GM12865 (cell line): Measurements from ENCODE around the gene BMPER.

Experiments
- DNase-seq: peaks from one replicate; pipeline ENCODE4 v3.0.0; 2010; ENCODE audit warnings: low read depth
- H3K4me3 ChIP-seq: 2 replicates; pipeline ENCODE4 v1.5.1; 2011; ENCODE audit warnings: mild to moderate bottlenecking, low read depth, low read length, control low read depth
- TF ChIP-seq, protein P1 (sequence below): IDR thresholded peaks from 2 replicates; pipeline ENCODE4 v1.5.1; 2011; ENCODE audit warnings: low read length, control low read depth, low read depth, inconsistent platforms; ENCODE audit not compliant: insufficient read depth; ENCODE audit errors: missing control alignments

The BMPER gene

DNA sequence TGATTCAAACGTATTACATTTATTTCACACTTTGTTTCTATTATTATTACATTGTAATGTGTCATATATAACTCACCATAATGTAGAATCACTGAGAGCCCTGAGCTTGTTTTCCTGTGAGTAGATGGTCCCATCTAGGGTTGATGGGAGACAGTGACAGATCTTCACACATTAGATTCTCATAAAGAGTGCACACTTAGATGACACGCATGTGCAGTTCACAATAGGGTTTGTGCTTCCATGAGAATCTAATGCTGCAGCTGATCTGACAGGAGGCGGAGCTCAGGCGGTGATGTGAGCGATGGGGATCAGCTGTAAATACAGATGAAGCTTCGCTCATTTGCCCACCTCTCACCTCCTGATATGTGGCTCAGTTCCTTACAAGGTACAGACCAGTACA lies 36.1 kb downstream of the BMPER start:
- DNase-seq = no peak
- TF ChIP-seq, protein P1, sequence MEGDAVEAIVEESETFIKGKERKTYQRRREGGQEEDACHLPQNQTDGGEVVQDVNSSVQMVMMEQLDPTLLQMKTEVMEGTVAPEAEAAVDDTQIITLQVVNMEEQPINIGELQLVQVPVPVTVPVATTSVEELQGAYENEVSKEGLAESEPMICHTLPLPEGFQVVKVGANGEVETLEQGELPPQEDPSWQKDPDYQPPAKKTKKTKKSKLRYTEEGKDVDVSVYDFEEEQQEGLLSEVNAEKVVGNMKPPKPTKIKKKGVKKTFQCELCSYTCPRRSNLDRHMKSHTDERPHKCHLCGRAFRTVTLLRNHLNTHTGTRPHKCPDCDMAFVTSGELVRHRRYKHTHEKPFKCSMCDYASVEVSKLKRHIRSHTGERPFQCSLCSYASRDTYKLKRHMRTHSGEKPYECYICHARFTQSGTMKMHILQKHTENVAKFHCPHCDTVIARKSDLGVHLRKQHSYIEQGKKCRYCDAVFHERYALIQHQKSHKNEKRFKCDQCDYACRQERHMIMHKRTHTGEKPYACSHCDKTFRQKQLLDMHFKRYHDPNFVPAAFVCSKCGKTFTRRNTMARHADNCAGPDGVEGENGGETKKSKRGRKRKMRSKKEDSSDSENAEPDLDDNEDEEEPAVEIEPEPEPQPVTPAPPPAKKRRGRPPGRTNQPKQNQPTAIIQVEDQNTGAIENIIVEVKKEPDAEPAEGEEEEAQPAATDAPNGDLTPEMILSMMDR = no peak
- no peak overlapping the region for H3K4me3 ChIP-seq

DNA sequence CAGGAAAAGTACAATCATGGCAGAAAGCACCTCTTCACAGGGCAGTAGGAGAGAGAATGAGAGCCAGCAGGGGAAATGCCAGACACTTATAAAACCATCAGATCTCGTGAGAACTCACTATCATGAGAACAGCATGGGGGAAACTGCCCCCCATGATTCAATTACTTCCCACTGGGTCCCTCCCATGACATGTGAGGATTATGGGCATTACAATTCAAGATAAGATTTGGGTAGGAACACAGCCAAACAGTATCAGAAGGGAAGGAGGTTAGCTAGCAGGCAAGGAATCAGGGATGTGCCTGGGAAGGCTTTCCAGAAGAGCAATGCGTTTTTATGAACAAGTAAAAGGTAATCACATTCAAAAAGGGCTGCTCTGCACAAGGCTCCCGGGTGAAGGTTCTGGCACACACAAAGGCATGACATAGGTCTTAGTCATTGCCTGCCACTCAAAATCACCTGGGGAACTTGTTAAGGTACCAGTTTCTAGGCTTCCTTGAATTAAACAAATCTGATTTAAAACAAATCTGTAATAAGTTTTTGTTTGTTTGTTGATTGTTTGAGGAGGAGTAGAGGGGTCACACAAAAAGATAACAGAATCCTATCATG lies 40.9 kb downstream of the BMPER start:
- no peak for DNase-seq
- H3K4me3 ChIP-seq = no peak overlapping the region

DNA sequence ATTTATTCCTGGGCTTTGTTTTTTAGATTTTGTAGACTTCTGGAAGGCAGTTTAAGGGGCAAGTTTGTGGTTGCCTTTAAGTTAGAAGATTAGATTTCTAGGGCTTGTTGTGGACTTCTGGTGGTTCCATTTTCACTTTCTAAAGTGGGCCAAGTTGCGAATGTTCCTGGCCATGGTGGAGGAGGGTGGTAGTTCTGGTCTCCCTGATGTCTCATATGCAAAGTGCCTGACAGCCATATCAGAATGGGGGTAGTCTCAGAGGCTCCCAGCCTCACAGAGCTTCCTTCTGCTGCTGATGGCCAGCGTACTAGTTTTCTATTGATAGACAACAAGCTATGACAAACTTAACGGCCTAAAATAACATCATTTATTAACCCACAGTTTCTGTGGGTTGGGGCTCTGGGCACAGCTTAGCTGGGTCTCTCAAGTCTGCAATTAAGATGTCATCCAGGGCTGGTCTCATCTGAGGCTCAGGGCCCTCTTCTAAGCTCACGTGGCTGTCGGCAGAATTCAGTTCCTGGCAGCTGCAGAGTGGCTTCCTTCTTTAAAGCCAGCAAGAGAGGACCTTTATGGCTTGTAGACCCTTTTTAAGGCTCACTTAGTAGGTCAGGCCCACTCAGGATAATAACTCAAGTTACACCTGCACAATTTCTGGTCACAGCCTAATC lies 44.8 kb downstream of the BMPER start:
- TF ChIP-seq, protein P1 = no peak
- peak; percentile 41 for DNase-seq
- H3K4me3 ChIP-seq = no peak overlapping the region

More for the DNA sequence above, 40.9 kb downstream of the BMPER start:
- TF ChIP-seq, protein P1 = no peak

- DNase-seq = no peak
Observed at GRCh38 chr7:33952824-33953223, 47.5 kb downstream of the BMPER start.

GRCh38 chr7:33958104-33958503 lies 52.8 kb downstream of the BMPER start:
- H3K4me3 ChIP-seq = no peak overlapping the region
- TF ChIP-seq, protein P1 = no peak
- DNase-seq = no peak

More at GRCh38 chr7:33952824-33953223, 47.5 kb downstream of the BMPER start:
- H3K4me3 ChIP-seq = no peak overlapping the region
- TF ChIP-seq, protein P1 = no peak

GRCh38 chr7:33959676-33960075 lies 54.3 kb downstream of the BMPER start:
- no peak overlapping the region for H3K4me3 ChIP-seq
- DNase-seq = no peak
- TF ChIP-seq, protein P1 = no peak
